Neural progenitor cell (in vitro differentiated cells): Measurements from ENCODE around the gene KDM6B. TPM values are rescaled to one million over a fixed set of nuclear protein-coding genes. Genes with fewer than 3 reads are reported as not detected.

ENCODE experiments used
- DNase-seq: peaks from one replicate; pipeline ENCODE4 v3.0.0-alpha.2; 2016; ENCODE audit warnings: low spot score
- H2AFZ ChIP-seq: fragments of 200-600 bp; sonication (generic); replicated peaks from 2 replicates; pipeline ENCODE4 v1.6.1; 2016; ENCODE audit warnings: antibody characterized with exemption
- H3F3A ChIP-seq: fragments of 200-600 bp; sonication (generic); 2 replicates; pipeline ENCODE4 v1.6.1; 2016; ENCODE audit warnings: antibody characterized with exemption, low read depth
- H3K27ac ChIP-seq: fragments of 200-600 bp; sonication (generic); 2 replicates; pipeline ENCODE4 v1.5.1; 2016; ENCODE audit warnings: mild to moderate bottlenecking
- H3K27me3 ChIP-seq: fragments of 200-600 bp; sonication (generic); 2 replicates; pipeline ENCODE4 v1.6.1; 2016; ENCODE audit warnings: mild to moderate bottlenecking, moderate library complexity
- H3K36me3 ChIP-seq: fragments of 200-600 bp; sonication (generic); 2 replicates; pipeline ENCODE4 v1.5.1; 2016
- H3K4me1 ChIP-seq: fragments of 200-600 bp; sonication (generic); 2 replicates; pipeline ENCODE4 v1.6.1; 2016; ENCODE audit warnings: mixed run types
- H3K4me2 ChIP-seq: fragments of 200-600 bp; sonication (generic); 2 replicates; pipeline ENCODE4 v1.6.1; 2016
- H3K4me3 ChIP-seq: fragments of 200-600 bp; sonication (generic); 2 replicates; pipeline ENCODE4 v1.5.1; 2016
- H3K79me2 ChIP-seq: fragments of 200-600 bp; sonication (generic); 2 replicates; pipeline ENCODE4 v1.6.1; 2016; ENCODE audit warnings: low read depth
- H3K9ac ChIP-seq: fragments of 200-600 bp; sonication (generic); 2 replicates; pipeline ENCODE4 v1.6.1; 2016
- H3K9me3 ChIP-seq: fragments of 200-600 bp; sonication (generic); 2 replicates; pipeline ENCODE4 v1.5.1; 2016; ENCODE audit warnings: low read depth
- H4K20me1 ChIP-seq: fragments of 200-600 bp; sonication (generic); 2 replicates; pipeline ENCODE4 v1.6.1; 2016; ENCODE audit warnings: low read depth
- H3K27ac Mint-ChIP-seq: 3 replicates; pipeline ENCODE4 v1.8.0; 2021; ENCODE audit warnings: mixed read lengths
- H3K27me3 Mint-ChIP-seq: 2 replicates; pipeline ENCODE4 v1.8.0; 2022; ENCODE audit warnings: low read depth, mild to moderate bottlenecking, inconsistent platforms, moderate library complexity, mixed read lengths; ENCODE audit not compliant: insufficient read depth
- H3K36me3 Mint-ChIP-seq: 3 replicates; pipeline ENCODE4 v1.8.0; 2021; ENCODE audit warnings: mixed read lengths
- H3K4me1 Mint-ChIP-seq: 3 replicates; pipeline ENCODE4 v1.8.0; 2021; ENCODE audit warnings: mixed read lengths
- H3K4me3 Mint-ChIP-seq: 3 replicates; pipeline ENCODE4 v1.8.0; 2021; ENCODE audit warnings: mild to moderate bottlenecking, moderate library complexity, mixed read lengths
- H3K9me3 Mint-ChIP-seq: 3 replicates; pipeline ENCODE4 v1.8.0; 2020; ENCODE audit warnings: mixed read lengths
- EZH2 ChIP-seq: fragments of 200-600 bp; sonication (generic); IDR thresholded peaks from 2 replicates; pipeline ENCODE4 v1.6.1; 2017; ENCODE audit warnings: antibody characterized with exemption, mild to moderate bottlenecking, moderate library complexity
- EZH2phosphoT487 ChIP-seq: fragments of 200-600 bp; sonication (generic); IDR thresholded peaks from 2 replicates; pipeline ENCODE4 v1.6.1; 2017; ENCODE audit warnings: antibody characterized with exemption
- total RNA-seq: library from RNA; depleted of rRNA; stranded (reverse); fragments of >200 nt; gene quantifications from 2 replicates; pipeline ENCODE4 v1.2.3, GENCODE V29; 2015; ENCODE audit warnings: low replicate concordance
- TF ChIP-seq, protein P1 (sequence below): fragments of 200-600 bp; sonication (generic); IDR thresholded peaks from 2 replicates; pipeline ENCODE4 v1.5.1; 2017; ENCODE audit warnings: antibody characterized with exemption, mild to moderate bottlenecking

KDM6B gene
- total RNA-seq, 1 donor from 2014 or later, result 12.3 TPM

GRCh38 chr17:7845359-7846062 lies 11.5 kb downstream of the KDM6B start:
- peak overlapping the region; percentile 95 for H3K4me3 Mint-ChIP-seq
- peaks cover 6% of the 10 kb centered on the region for H3K27me3 Mint-ChIP-seq
- Histone ChIP-seq H4K20me1 (peaks cover 98% of the 10 kb centered on the region), H3K9me3 (no peaks in the 10 kb centered on the region), H3F3A (peaks cover 49% of the 10 kb centered on the region), H3K27ac (no peak overlapping the region), H3K9ac (no peak overlapping the region), H3K4me3 (peak overlapping the region; percentile 76), H3K27me3 (no peaks in the 10 kb centered on the region), H3K36me3 (no peaks in the 10 kb centered on the region), H2AFZ (no peak overlapping the region), H3K4me1 (peaks cover 13% of the 10 kb centered on the region), H3K4me2 (peak overlapping the region; percentile 99), H3K79me2 (peaks cover 46% of the 10 kb centered on the region)
- H3K36me3 Mint-ChIP-seq, result peaks cover 19% of the 10 kb centered on the region
- no peaks in the 10 kb centered on the region for H3K9me3 Mint-ChIP-seq
- peaks cover 24% of the 10 kb centered on the region for H3K4me1 Mint-ChIP-seq
- H3K27ac Mint-ChIP-seq, result no peak overlapping the region
- no peak for DNase-seq
- TF ChIP-seq, protein P1, sequence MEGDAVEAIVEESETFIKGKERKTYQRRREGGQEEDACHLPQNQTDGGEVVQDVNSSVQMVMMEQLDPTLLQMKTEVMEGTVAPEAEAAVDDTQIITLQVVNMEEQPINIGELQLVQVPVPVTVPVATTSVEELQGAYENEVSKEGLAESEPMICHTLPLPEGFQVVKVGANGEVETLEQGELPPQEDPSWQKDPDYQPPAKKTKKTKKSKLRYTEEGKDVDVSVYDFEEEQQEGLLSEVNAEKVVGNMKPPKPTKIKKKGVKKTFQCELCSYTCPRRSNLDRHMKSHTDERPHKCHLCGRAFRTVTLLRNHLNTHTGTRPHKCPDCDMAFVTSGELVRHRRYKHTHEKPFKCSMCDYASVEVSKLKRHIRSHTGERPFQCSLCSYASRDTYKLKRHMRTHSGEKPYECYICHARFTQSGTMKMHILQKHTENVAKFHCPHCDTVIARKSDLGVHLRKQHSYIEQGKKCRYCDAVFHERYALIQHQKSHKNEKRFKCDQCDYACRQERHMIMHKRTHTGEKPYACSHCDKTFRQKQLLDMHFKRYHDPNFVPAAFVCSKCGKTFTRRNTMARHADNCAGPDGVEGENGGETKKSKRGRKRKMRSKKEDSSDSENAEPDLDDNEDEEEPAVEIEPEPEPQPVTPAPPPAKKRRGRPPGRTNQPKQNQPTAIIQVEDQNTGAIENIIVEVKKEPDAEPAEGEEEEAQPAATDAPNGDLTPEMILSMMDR, result no peak
- TF ChIP-seq EZH2phosphoT487, result no peak

GRCh38 chr17:7846063-7846735 lies 12.2 kb downstream of the KDM6B start:
- Histone ChIP-seq H3K9me3 (no peaks in the 10 kb centered on the region), H3K4me2 (no peak overlapping the region), H3K27me3 (no peaks in the 10 kb centered on the region), H3K79me2 (peaks cover 39% of the 10 kb centered on the region), H3F3A (peaks cover 49% of the 10 kb centered on the region), H3K4me3 (no peak overlapping the region), H3K36me3 (no peaks in the 10 kb centered on the region), H2AFZ (no peak overlapping the region), H3K9ac (no peak overlapping the region), H3K27ac (no peak overlapping the region), H3K4me1 (peaks cover 6% of the 10 kb centered on the region), H4K20me1 (peaks cover 98% of the 10 kb centered on the region)
- no peak for DNase-seq
- H3K27ac Mint-ChIP-seq, result no peak overlapping the region
- TF ChIP-seq, protein P1, result no peak
- TF ChIP-seq EZH2phosphoT487 (no peak), EZH2 (no peak)
- H3K9me3 Mint-ChIP-seq, result no peaks in the 10 kb centered on the region
- peaks cover 9% of the 10 kb centered on the region for H3K27me3 Mint-ChIP-seq
- H3K36me3 Mint-ChIP-seq, result peaks cover 19% of the 10 kb centered on the region
- H3K4me1 Mint-ChIP-seq, result peaks cover 20% of the 10 kb centered on the region
- peak overlapping the region; percentile 73 for H3K4me3 Mint-ChIP-seq

- Mint-ChIP-seq H3K4me1 (peaks cover 20% of the 10 kb centered on the region), H3K9me3 (no peaks in the 10 kb centered on the region), H3K27ac (no peak overlapping the region), H3K4me3 (no peak overlapping the region), H3K36me3 (peaks cover 19% of the 10 kb centered on the region), H3K27me3 (peaks cover 12% of the 10 kb centered on the region)
- peaks cover under 1% of the 10 kb centered on the region for H3K27me3 ChIP-seq
- peaks cover 97% of the 10 kb centered on the region for H4K20me1 ChIP-seq
- no peak overlapping the region for H3K9ac ChIP-seq
- no peak for DNase-seq
- no peak overlapping the region for H3K4me2 ChIP-seq
- TF ChIP-seq, protein P1, result no peak
- TF ChIP-seq EZH2phosphoT487, result no peak
- TF ChIP-seq EZH2, result no peak
- peaks cover 48% of the 10 kb centered on the region for H3F3A ChIP-seq
- H2AFZ ChIP-seq, result no peak overlapping the region
- no peak overlapping the region for H3K27ac ChIP-seq
- H3K9me3 ChIP-seq, result no peaks in the 10 kb centered on the region
- peaks cover 35% of the 10 kb centered on the region for H3K79me2 ChIP-seq
- H3K4me3 ChIP-seq, result no peak overlapping the region
- H3K4me1 ChIP-seq, result peaks cover 6% of the 10 kb centered on the region
- no peaks in the 10 kb centered on the region for H3K36me3 ChIP-seq
Observed at GRCh38 chr17:7846765-7847661, 13.0 kb downstream of the KDM6B start.
